Right lobe of liver (tissue), 6 donors: ENCODE results near the gene KBTBD3. TPM values are rescaled to one million over a fixed set of nuclear protein-coding genes. Genes with fewer than 3 reads are reported as not detected.

ENCODE experiments used
- ATAC-seq, 4 donors: fragments of 200-7000 bp; cut with Tn5 transposase; one replicate each; pipeline ENCODE4 v1.9.1; 2020; ENCODE audit warnings: mild to moderate bottlenecking in 4 of 4, moderate library complexity in 4 of 4
- DNase-seq, 3 donors: peaks; one replicate each; pipeline ENCODE4 v3.0.0-alpha.2; 2020
- H3K27ac ChIP-seq, 3 donors: fragments of 200-600 bp; one replicate each; pipeline ENCODE4 v1.8.0; 2022
- H3K27me3 ChIP-seq, 2 donors: fragments of 200-600 bp; one replicate each; pipeline ENCODE4 v1.8.0; 2022
- H3K36me3 ChIP-seq, 4 donors: fragments of 200-600 bp; sonication (generic) in 1 of 4; one replicate each; pipeline versions ENCODE4 v1.5.1 to v1.8.0; 2017 to 2022; ENCODE audit warnings: control low read depth in 1 of 4
- H3K4me1 ChIP-seq, 4 donors: fragments of 200-600 bp; sonication (generic) in 1 of 4; one replicate each; pipeline versions ENCODE4 v1.5.1 to v1.8.0; 2017 to 2022; ENCODE audit warnings: control low read depth in 1 of 4
- H3K4me3 ChIP-seq, 3 donors: fragments of 200-600 bp; one replicate each; pipeline ENCODE4 v1.8.0; 2022
- H3K9me3 ChIP-seq, 4 donors: fragments of 200-600 bp; sonication (generic) in 1 of 4; one replicate each; pipeline versions ENCODE4 v1.5.1 to v1.8.0; 2017 to 2022; ENCODE audit warnings: control low read depth in 1 of 4
- CTCF ChIP-seq, 4 donors: fragments of 200-600 bp in 3 of 4; fragments of 450-650 bp in 1 of 4; IDR thresholded peaks; one replicate each; pipeline versions ENCODE4 v1.5.1 to v1.8.0; 2016 to 2022; ENCODE audit warnings: antibody characterized with exemption in 4 of 4, mild to moderate bottlenecking in 2 of 4
- POLR2A ChIP-seq: fragments of 450-650 bp; IDR thresholded peaks from one replicate; pipeline ENCODE4 v1.6.1; 2017; ENCODE audit warnings: antibody characterized with exemption, mild to moderate bottlenecking
- WGBS: methylation state at CpG from one replicate; pipeline ENCODE4 v1.1.6; 2018; ENCODE audit warnings: low coverage, low lambda C conversion rate; ENCODE audit not compliant: insufficient coverage; ENCODE audit errors: missing lambda C conversion rate; 5-methylcytosine and 5-hydroxymethylcytosine counted together
- intact Hi-C, 2 donors: fragments of 100-400 bp; cut with DNase I; formaldehyde crosslinking; loops; one replicate each; pipeline versions ENCODE4 v1.11.2 to v1.14.1; 2022
- total RNA-seq, 6 experiments: library from RNA; depleted of rRNA in 2 of 6; stranded (reverse); fragments of >200 nt in 2 of 6; fragmentation: NEBNext Ultra II Directional in 3 of 6; extraction: Animal tissue kit (Norgen Biotek cat#: 25700) in 3 of 6; gene quantifications; one replicate each; pipeline versions ENCODE4 v1.1.0 to v1.2.4, GENCODE V29; 2016 to 2023
- donor health status: DM: no; HTN: yes; CAD: no.
- donor health status: DM: no; HTN: no; CAD: no.
- donor health status: DM: no; HTN: no; CAD: no.
- donor health status: DM: no; HTN: yes; CAD: no.
- donor health status: DM: no; HTN: yes; CAD: no.

Gene KBTBD3
- total RNA-seq, 6 experiments from 2014 or later: 1.9 to 5.0 (median 2.6) TPM

- DNase-seq (no peak), ATAC-seq (no peak)
- Histone ChIP-seq H3K36me3 (peaks cover 0 to 3% (median 0%) of the 10 kb centered on the region in 4 donors), H3K9me3 (no peaks in the 10 kb centered on the region), H3K27ac (no peak overlapping the region), H3K4me3 (no peak overlapping the region), H3K27me3 (no peaks in the 10 kb centered on the region), H3K4me1 (no peaks in the 10 kb centered on the region)
- intact Hi-C loops: no loop called here
- TF ChIP-seq CTCF (IDR thresholded peaks at IDR 0.05) (no peak), POLR2A (no peak)
- 87% methylated on average over 4 of the region's 4 CpGs for WGBS
Measured at GRCh38 chr11:106001304-106002012, 75.7 kb downstream of the KBTBD3 start.

Other genes with a start within 250 kb of the KBTBD3 start
- gene MSANTD4, start 55.1 kb downstream of the KBTBD3 start, total RNA-seq: 1 to 10 TPM; 3.2 to 9.6 (median 5.6) TPM
- gene AASDHPPT, start 315 bp upstream of the KBTBD3 start, total RNA-seq: 10 to 100 TPM; 15.4 to 30.5 (median 23.0) TPM